ENCODE data around the gene ACP3. TPM values are rescaled to one million over a fixed set of nuclear protein-coding genes. Genes with fewer than 3 reads are reported as not detected.
A peak's percentile ranks its signal among the peaks of the same experiment; 100 is the strongest.

ACP3 gene
- total and polyA plus RNA-seq, 9 donors = 0.33 to 11.3 (median 2.5) TPM

DNA sequence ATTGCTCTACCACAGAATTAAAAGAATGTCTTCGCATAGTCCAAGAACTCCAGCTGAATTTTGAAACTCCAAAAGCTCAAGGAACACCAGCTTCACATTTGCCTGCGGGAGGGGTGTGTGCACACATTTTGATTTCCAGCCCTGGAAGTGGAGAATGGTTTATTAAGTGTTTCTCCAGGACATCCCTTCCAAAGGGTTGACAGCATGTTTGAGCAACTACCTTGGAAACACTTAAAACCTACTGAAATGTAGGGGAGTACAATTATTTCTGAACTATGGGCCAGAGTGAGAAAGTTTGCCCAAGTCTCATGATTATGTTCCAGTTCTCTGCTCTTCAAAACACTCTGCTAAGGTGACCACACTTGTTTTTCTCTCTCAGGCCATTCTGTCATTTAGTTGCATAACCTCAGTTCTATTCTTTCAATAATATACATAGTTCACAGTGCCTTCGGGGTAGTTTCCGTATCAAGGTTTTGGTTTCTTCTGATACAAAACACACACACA, 7.9 kb downstream of the ACP3 start:
- Histone ChIP-seq H3K9me3 (no peaks in the 10 kb centered on the region), H3K36me3 (no peaks in the 10 kb centered on the region), H3K4me1 (ENCODE audit: insufficient read depth) (no peaks in the 10 kb centered on the region), H3K27me3 (no peaks in the 10 kb centered on the region), H3K27ac (no peak overlapping the region), H3K4me3 (no peak overlapping the region)
- TF ChIP-seq EP300 (IDR thresholded peaks at IDR 0.05) = no peak
- TF ChIP-seq, protein P1, sequence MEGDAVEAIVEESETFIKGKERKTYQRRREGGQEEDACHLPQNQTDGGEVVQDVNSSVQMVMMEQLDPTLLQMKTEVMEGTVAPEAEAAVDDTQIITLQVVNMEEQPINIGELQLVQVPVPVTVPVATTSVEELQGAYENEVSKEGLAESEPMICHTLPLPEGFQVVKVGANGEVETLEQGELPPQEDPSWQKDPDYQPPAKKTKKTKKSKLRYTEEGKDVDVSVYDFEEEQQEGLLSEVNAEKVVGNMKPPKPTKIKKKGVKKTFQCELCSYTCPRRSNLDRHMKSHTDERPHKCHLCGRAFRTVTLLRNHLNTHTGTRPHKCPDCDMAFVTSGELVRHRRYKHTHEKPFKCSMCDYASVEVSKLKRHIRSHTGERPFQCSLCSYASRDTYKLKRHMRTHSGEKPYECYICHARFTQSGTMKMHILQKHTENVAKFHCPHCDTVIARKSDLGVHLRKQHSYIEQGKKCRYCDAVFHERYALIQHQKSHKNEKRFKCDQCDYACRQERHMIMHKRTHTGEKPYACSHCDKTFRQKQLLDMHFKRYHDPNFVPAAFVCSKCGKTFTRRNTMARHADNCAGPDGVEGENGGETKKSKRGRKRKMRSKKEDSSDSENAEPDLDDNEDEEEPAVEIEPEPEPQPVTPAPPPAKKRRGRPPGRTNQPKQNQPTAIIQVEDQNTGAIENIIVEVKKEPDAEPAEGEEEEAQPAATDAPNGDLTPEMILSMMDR (IDR thresholded peaks at IDR 0.05) = no peak
- TF ChIP-seq POLR2A (IDR thresholded peaks at IDR 0.05) = no peak
- WGBS, 3 donors = 36 to 59% (median 40%) methylated on average over 4 of the region's 4 CpGs
- DNase-seq = peak in 1 of 5 donors; percentile 43
- intact Hi-C loops (cut with DNase I) = no loop called here

DNA sequence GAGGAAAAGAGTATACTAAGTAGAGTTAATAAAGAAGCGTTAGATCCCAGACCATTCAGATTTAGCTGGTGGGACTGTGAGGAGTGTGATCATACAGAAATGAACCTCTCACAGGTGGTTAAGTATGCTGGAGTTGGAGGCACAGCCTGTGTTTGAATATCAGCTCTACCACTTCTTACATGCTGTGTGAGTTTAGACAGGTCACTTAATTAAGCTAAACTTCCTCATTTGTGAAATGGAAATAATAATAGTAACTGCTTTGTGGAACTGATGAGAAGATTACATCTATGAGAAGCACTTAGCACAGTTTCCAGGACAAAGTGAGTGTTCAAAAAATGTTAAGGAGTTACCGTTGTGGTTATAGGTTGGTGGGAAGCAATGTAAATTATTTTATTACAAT, 8.4 kb downstream of the ACP3 start:
- no peaks in the 10 kb centered on the region for H3K36me3 ChIP-seq
- TF ChIP-seq POLR2A (IDR thresholded peaks at IDR 0.05) (no peak), EP300 (IDR thresholded peaks at IDR 0.05) (no peak)
- TF ChIP-seq, protein P1 (IDR thresholded peaks at IDR 0.05) = no peak
- H3K4me1 ChIP-seq (ENCODE audit: insufficient read depth) = no peaks in the 10 kb centered on the region
- DNase-seq = no peak
- no peak overlapping the region for H3K27ac ChIP-seq
- H3K4me3 ChIP-seq = no peak overlapping the region
- intact Hi-C loops (cut with DNase I) = no loop called here
- H3K9me3 ChIP-seq = no peaks in the 10 kb centered on the region
- WGBS, 3 donors = 63 to 75% (median 67%) methylated on average over 2 of the region's 2 CpGs
- H3K27me3 ChIP-seq = no peaks in the 10 kb centered on the region

DNA sequence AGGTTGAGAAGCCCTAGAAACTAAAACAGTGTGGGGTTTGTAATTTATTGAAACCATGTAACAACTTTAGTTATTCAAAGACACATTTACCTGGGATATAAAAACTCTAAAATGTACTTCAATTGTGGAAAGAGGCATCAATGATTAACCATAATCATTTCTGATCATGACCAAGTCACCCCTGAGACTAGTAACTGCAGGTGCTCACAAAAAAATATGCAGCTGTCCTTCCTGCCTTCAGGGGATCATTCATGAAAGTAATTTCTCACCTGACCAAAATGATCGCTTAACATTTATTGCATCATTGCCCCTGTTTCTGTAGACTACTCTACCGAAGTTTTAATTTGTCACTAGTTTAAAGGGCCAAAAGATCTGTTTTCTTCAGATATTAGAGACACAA, 9.0 kb downstream of the ACP3 start:
- Histone ChIP-seq H3K36me3 (no peaks in the 10 kb centered on the region), H3K4me1 (ENCODE audit: insufficient read depth) (no peaks in the 10 kb centered on the region), H3K4me3 (no peak overlapping the region), H3K9me3 (no peaks in the 10 kb centered on the region), H3K27ac (no peak overlapping the region), H3K27me3 (no peaks in the 10 kb centered on the region)
- TF ChIP-seq EP300 (IDR thresholded peaks at IDR 0.05) (no peak), POLR2A (IDR thresholded peaks at IDR 0.05) (no peak)
- TF ChIP-seq, protein P1 (IDR thresholded peaks at IDR 0.05) = no peak
- intact Hi-C loops (cut with DNase I) = no loop called here
- 71 to 83% (median 77%) methylated on average over 2 of the region's 2 CpGs for WGBS, 3 donors
- no peak for DNase-seq

DNA sequence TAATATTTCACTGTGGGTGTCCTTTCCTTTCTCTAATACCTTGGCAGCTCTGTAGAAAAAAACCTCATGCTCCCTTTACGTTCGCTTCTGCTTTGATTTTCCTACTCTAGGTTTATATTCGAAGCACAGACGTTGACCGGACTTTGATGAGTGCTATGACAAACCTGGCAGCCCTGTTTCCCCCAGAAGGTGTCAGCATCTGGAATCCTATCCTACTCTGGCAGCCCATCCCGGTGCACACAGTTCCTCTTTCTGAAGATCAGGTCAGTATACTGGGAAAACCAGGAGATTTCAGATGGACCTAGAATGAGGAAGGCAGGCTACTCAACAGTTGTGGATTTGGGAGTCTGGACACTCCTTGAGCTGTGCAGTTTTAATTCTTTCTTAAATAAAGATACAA, 14.9 kb downstream of the ACP3 start:
- Histone ChIP-seq H3K27me3 (no peaks in the 10 kb centered on the region), H3K36me3 (no peaks in the 10 kb centered on the region), H3K9me3 (no peaks in the 10 kb centered on the region), H3K4me1 (ENCODE audit: insufficient read depth) (no peaks in the 10 kb centered on the region), H3K27ac (no peak overlapping the region), H3K4me3 (no peak overlapping the region)
- no peak for DNase-seq
- 88 to 91% (median 90%) methylated on average over 6 of the region's 6 CpGs for WGBS, 3 donors
- intact Hi-C loops (cut with DNase I) = loop anchor here in 1 of 4 donors (10.0 kb wide), 1 partner anchor 77 kb away; no protein-coding TSS in a partner anchor
- TF ChIP-seq, protein P1 (IDR thresholded peaks at IDR 0.05) = no peak
- TF ChIP-seq EP300 (IDR thresholded peaks at IDR 0.05) (no peak), POLR2A (IDR thresholded peaks at IDR 0.05) (no peak)

Data from ovary (tissue), 9 donors.